Prostate gland (tissue), 2 donors: ENCODE results near the gene PXMP4. TPM values are rescaled to one million over a fixed set of nuclear protein-coding genes. Genes with fewer than 3 reads are reported as not detected.

Experiments
- DNase-seq: peaks from one replicate; pipeline ENCODE4 v3.0.0-alpha.2; 2019; ENCODE audit warnings: low spot score
- H3K27ac ChIP-seq, 2 donors: fragments of 200-600 bp; sonication (generic); 2 replicates each; pipeline ENCODE4 v1.5.1; 2017 to 2019
- H3K27me3 ChIP-seq: fragments of 200-600 bp; sonication (generic); replicated peaks from 2 replicates; pipeline ENCODE4 v1.5.1; 2019; ENCODE audit not compliant: insufficient read depth
- H3K36me3 ChIP-seq, 2 donors: fragments of 200-600 bp; sonication (generic); 1 replicate in 1 of 2; 2 replicates in 1 of 2; pipeline versions ENCODE4 v1.5.1 to v1.8.1; 2017 to 2019
- H3K4me1 ChIP-seq: fragments of 200-600 bp; sonication (generic); replicated peaks from 2 replicates; pipeline ENCODE4 v1.5.1; 2019
- H3K4me3 ChIP-seq, 2 donors: fragments of 200-600 bp; sonication (generic); 2 replicates each; pipeline ENCODE4 v1.5.1; 2017 to 2019
- H3K9me3 ChIP-seq: fragments of 200-600 bp; sonication (generic); 2 replicates; pipeline ENCODE4 v1.5.1; 2017
- POLR2A ChIP-seq: fragments of 450-650 bp; IDR thresholded peaks from one replicate; pipeline ENCODE4 v1.6.1; 2016; ENCODE audit warnings: antibody characterized with exemption, mild to moderate bottlenecking
- POLR2AphosphoS5 ChIP-seq: sonication (generic); formaldehyde crosslinking; IDR thresholded peaks from one replicate; pipeline ENCODE4 v1.6.1; 2017; ENCODE audit warnings: antibody characterized with exemption
- WGBS: methylation state at CpG from one replicate; pipeline ENCODE4 v1.1.5; 2018; 5-methylcytosine and 5-hydroxymethylcytosine counted together
- intact Hi-C: fragments of 100-400 bp; cut with DNase I; formaldehyde crosslinking; loops from one replicate; pipeline ENCODE4 v1.14.2; 2022
- total RNA-seq, 2 donors: library from RNA; depleted of rRNA; stranded (reverse); fragments of >200 nt; gene quantifications; one replicate each; pipeline ENCODE4 v1.1.0, GENCODE V29; 2016
- TF ChIP-seq, protein P1 (sequence below), 4 experiments: fragments of 200-600 bp in 2 of 4; fragments of 450-650 bp in 2 of 4; sonication (generic) in 2 of 4; IDR thresholded peaks; 1 replicate in 3 of 4; 2 replicates in 1 of 4; pipeline ENCODE4 v1.5.1; 2016 to 2019; ENCODE audit warnings: antibody characterized with exemption in 4 of 4, mild to moderate bottlenecking in 2 of 4, moderate library complexity in 2 of 4

Gene PXMP4
- total RNA-seq, 2 donors from 2014 or later: 13.3 to 25.5 TPM

DNA sequence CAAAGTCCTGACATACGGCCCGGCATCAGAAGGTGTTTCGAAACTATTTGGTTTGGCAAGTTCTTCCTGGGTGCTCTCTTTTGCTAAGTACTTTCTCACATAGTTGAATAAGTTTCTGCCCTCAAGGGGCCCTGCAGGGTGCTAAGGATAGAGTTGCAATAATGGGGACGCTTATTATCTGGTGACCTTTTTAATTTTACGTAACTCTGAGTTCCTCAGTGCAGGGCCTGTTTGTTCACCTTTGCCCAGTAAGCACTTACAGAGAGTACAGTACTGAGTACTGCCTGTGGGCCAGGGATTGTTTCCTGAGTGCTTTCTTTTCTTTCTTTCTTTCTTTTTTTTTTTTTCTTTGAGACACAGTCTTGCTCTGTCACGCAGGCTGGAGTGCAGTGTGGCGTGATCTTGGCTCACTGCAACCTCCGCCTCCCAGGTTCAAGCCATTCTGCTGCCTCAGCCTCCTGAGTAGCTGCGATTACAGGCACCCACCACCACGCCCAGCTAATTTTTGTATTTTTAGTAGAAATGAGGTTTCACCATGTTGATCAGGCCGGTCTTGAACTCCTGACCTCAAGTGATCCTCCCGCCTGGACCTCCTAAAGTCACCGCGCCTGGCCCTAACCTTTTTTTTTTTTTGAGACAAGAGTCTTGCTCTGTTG lies 4.5 kb upstream of the PXMP4 start:
- no peak for DNase-seq
- Histone ChIP-seq H3K4me3 (no peak overlapping the region), H3K4me1 (peaks cover under 1% of the 10 kb centered on the region), H3K9me3 (no peaks in the 10 kb centered on the region), H3K27me3 (no peaks in the 10 kb centered on the region), H3K27ac (no peak overlapping the region), H3K36me3 (no peaks in the 10 kb centered on the region)
- TF ChIP-seq, protein P1, sequence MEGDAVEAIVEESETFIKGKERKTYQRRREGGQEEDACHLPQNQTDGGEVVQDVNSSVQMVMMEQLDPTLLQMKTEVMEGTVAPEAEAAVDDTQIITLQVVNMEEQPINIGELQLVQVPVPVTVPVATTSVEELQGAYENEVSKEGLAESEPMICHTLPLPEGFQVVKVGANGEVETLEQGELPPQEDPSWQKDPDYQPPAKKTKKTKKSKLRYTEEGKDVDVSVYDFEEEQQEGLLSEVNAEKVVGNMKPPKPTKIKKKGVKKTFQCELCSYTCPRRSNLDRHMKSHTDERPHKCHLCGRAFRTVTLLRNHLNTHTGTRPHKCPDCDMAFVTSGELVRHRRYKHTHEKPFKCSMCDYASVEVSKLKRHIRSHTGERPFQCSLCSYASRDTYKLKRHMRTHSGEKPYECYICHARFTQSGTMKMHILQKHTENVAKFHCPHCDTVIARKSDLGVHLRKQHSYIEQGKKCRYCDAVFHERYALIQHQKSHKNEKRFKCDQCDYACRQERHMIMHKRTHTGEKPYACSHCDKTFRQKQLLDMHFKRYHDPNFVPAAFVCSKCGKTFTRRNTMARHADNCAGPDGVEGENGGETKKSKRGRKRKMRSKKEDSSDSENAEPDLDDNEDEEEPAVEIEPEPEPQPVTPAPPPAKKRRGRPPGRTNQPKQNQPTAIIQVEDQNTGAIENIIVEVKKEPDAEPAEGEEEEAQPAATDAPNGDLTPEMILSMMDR (IDR thresholded peaks at IDR 0.05): no peak
- TF ChIP-seq POLR2AphosphoS5 (no peak), POLR2A (no peak)
- WGBS: 82% methylated on average over 14 of the region's 14 CpGs
- intact Hi-C loops: no loop called here

DNA sequence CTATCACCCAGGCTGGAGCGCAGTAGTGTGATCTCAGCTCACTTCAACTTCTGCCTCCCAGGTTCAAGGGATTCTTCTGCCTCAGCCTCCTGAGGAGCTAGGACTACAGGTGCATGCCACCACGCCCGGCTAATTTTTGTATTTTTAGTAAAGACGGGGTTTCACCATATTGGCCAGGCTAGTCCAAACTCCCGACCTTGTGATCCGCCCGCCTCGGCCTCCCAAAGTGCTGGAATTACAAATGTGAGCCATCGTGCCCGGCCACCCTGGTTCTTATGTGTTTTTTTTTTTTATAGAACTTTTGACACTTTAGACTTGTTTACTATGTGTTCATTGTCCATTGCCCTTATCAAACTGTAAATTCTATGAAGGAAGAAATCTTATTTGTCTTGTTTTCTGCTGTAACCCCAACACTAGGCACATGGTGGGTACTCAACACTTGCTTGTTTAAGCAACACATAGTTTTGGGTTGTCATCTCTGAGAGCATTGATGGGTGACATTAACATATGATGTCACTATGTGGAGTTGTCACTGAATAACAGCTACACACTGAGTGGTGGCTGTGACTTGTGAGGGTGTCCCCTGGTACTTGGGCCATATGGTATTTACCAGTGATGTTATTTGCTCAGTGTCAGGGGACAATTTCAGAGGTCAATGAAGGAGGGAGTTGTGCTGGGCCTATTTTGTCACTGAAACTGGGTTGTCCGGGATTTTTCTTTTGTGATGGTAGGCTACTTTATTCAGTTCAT lies 1.5 kb upstream of the PXMP4 start:
- intact Hi-C loops: no loop called here
- Histone ChIP-seq H3K27ac (no peak overlapping the region), H3K4me1 (peaks cover 9% of the 10 kb centered on the region), H3K27me3 (no peaks in the 10 kb centered on the region), H3K36me3 (no peaks in the 10 kb centered on the region), H3K9me3 (no peaks in the 10 kb centered on the region), H3K4me3 (no peak overlapping the region)
- no peak for DNase-seq
- 93% methylated on average over 11 of the region's 11 CpGs for WGBS
- TF ChIP-seq POLR2A: no peak
- TF ChIP-seq, protein P1 (IDR thresholded peaks at IDR 0.05): no peak
- no peak for TF ChIP-seq POLR2AphosphoS5

DNA sequence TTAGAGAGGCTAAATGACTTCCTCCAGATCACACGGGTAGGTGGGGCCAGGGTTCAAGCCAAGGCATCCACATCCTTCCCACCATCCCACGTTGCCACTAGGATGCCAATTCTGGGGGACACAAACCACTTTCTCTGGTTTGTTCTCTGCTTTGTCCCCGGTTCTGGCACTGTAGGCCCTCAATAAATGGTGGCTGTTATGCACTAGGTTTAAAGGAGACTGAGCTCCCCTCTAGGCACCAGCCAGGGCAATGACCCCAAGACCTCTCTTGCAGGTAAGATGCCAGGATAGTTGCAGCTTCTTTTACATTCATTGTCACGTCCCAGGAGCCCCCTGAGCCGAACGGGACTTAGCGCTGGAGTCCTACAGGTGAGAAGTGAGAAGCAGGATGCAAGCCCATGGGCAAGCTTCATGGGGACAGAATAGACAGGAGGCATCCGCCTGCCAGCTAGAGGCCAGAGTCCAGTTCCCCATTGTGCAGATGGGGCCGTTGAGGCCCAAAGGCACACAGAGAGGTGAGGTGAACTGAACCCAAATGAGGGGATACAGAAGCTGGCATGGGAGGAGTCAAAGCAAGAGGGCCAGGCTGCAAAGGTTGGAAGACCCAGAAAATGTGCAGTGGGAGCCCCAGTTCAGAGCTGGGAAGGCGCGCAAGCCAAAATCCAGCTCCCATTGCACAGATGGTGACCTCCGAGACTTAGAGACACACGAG lies 677 bp downstream of the PXMP4 start:
- H3K4me3 ChIP-seq: peak overlapping the region; percentile 66 to 90
- no peaks in the 10 kb centered on the region for H3K36me3 ChIP-seq
- TF ChIP-seq POLR2A (no peak), POLR2AphosphoS5 (no peak)
- TF ChIP-seq, protein P1 (IDR thresholded peaks at IDR 0.05): no peak
- no peaks in the 10 kb centered on the region for H3K27me3 ChIP-seq
- H3K4me1 ChIP-seq: peaks cover 9% of the 10 kb centered on the region
- no peaks in the 10 kb centered on the region for H3K9me3 ChIP-seq
- 40% methylated on average over 13 of the region's 13 CpGs for WGBS
- no peak for DNase-seq
- H3K27ac ChIP-seq: peak overlapping the region; percentile 51 to 68
- intact Hi-C loops: no loop called here

DNA sequence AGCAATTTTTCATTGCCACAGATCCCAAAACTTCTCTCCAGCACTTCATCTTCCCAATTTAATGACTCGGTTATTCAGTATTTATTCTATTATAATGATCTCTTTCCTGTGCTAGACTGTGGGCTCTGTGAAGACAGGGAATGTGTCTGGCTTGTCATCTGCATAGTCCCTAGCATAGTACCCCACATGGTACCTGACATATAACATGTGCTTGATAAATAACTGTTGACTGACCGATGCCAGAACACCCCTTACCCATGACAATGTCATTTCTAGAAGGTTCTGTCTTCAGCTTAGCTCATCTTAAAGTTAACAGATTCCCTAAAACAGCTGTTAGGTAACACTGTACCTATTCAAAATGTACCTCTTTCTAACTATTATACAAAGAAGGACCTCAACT lies 3.6 kb downstream of the PXMP4 start:
- TF ChIP-seq, protein P1 (IDR thresholded peaks at IDR 0.05): no peak
- no peak for TF ChIP-seq POLR2A
- H3K27ac ChIP-seq: no peak overlapping the region
- no peaks in the 10 kb centered on the region for H3K9me3 ChIP-seq
- intact Hi-C loops: no loop called here
- H3K4me3 ChIP-seq: no peak overlapping the region
- 89% methylated on average over 2 of the region's 2 CpGs for WGBS
- H3K27me3 ChIP-seq: no peaks in the 10 kb centered on the region
- DNase-seq: no peak
- peaks cover 9% of the 10 kb centered on the region for H3K4me1 ChIP-seq
- H3K36me3 ChIP-seq: no peaks in the 10 kb centered on the region
